Upper lobe of left lung (tissue), 6 donors: ENCODE results near the gene ZNF697. TPM values are rescaled to one million over a fixed set of nuclear protein-coding genes. Genes with fewer than 3 reads are reported as not detected.

Source experiments
- ATAC-seq, 2 donors: fragments of 200-7000 bp; cut with Tn5 transposase; one replicate each; pipeline ENCODE4 v1.9.1; 2022; ENCODE audit warnings: mild to moderate bottlenecking in 2 of 2, moderate library complexity in 2 of 2; ENCODE audit not compliant: low FRiP score in 2 of 2
- DNase-seq, 2 donors: peaks; one replicate each; pipeline ENCODE4 v3.0.0-alpha.2; 2019 to 2020
- H3K27ac ChIP-seq, 4 donors: fragments of 200-600 bp; sonication (generic); one replicate each; pipeline ENCODE4 v1.5.1; 2016 to 2019
- H3K27me3 ChIP-seq, 4 donors: fragments of 200-600 bp; sonication (generic); one replicate each; pipeline ENCODE4 v1.5.1; 2017 to 2019
- H3K36me3 ChIP-seq, 4 donors: fragments of 200-600 bp; sonication (generic); one replicate each; pipeline ENCODE4 v1.5.1; 2016 to 2019
- H3K4me1 ChIP-seq, 4 donors: fragments of 200-600 bp; sonication (generic); one replicate each; pipeline ENCODE4 v1.5.1; 2018 to 2019
- H3K4me3 ChIP-seq, 4 donors: fragments of 200-600 bp; sonication (generic); one replicate each; pipeline ENCODE4 v1.5.1; 2017 to 2019; ENCODE audit warnings: mild to moderate bottlenecking in 2 of 4, moderate library complexity in 1 of 4
- H3K9me3 ChIP-seq, 4 donors: fragments of 200-600 bp; sonication (generic); one replicate each; pipeline ENCODE4 v1.5.1; 2018 to 2019
- CTCF ChIP-seq, 6 experiments: fragments of 450-650 bp in 4 of 6; fragments of 200-600 bp in 2 of 6; sonication (generic) in 2 of 6; IDR thresholded peaks; one replicate each; pipeline ENCODE4 v1.5.1; 2016 to 2019; ENCODE audit warnings: antibody characterized with exemption in 6 of 6
- EP300 ChIP-seq, 4 donors: sonication (generic); formaldehyde crosslinking; IDR thresholded peaks; one replicate each; pipeline ENCODE4 v1.5.1; 2017; ENCODE audit warnings: antibody characterized with exemption in 4 of 4, control low read depth in 2 of 4
- POLR2A ChIP-seq, 4 donors: fragments of 450-650 bp; IDR thresholded peaks; one replicate each; pipeline ENCODE4 v1.5.1; 2016 to 2017; ENCODE audit warnings: antibody characterized with exemption in 4 of 4, mild to moderate bottlenecking in 2 of 4
- POLR2AphosphoS5 ChIP-seq, 2 donors: sonication (generic); formaldehyde crosslinking; IDR thresholded peaks; one replicate each; pipeline ENCODE4 v1.5.1; 2017; ENCODE audit warnings: antibody characterized with exemption in 2 of 2
- WGBS, 2 donors: methylation state at CpG; one replicate each; pipeline ENCODE4 v1.1.5; 2017 to 2018; 5-methylcytosine and 5-hydroxymethylcytosine counted together
- total RNA-seq, 6 donors: library from RNA; depleted of rRNA in 4 of 6; stranded (reverse); fragments of >200 nt in 4 of 6; gene quantifications; one replicate each; pipeline versions ENCODE4 v1.1.0 to v1.2.1, GENCODE V29; 2016 to 2021
- donor health status: DM: no; HTN: no; CAD: no; lungs with moderate emphysema.
- donor health status: DM: no; HTN: yes; CAD: no; lungs with severe emphysema.

The ZNF697 gene
- total RNA-seq, 6 donors from 2014 or later = 4.4 to 10.3 (median 8.0) TPM

DNA sequence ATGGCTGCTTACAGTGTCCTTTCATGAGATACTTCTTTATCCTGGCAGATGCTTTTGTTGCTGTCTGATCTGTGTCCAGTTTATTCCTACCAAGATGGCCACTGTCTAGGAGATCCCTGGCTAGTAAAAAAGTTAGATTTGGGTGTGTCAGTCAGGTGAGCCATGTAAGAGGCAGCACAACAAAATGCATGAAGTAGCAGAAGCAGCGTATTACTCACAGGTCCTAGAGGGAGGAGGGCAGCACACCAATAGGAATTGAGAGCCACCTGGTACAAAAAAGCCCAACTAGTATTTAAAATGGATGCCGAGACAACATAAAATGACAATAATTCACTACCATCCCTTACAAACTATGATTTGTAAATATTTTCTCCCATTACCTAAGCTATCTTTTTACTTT is 22.8 kb upstream of the ZNF697 start:
- DNase-seq (no peak), ATAC-seq (no peak)
- no peak overlapping the region for H3K4me3 ChIP-seq
- TF ChIP-seq EP300 (IDR thresholded peaks at IDR 0.05) (no peak), POLR2AphosphoS5 (IDR thresholded peaks at IDR 0.05) (no peak), CTCF (IDR thresholded peaks at IDR 0.05) (no peak), POLR2A (IDR thresholded peaks at IDR 0.05) (no peak)
- 92 to 100% methylated on average over 2 of the region's 2 CpGs for WGBS, 2 donors
- H3K27me3 ChIP-seq = no peaks in the 10 kb centered on the region
- no peaks in the 10 kb centered on the region for H3K9me3 ChIP-seq
- peaks cover 4 to 10% (median 8%) of the 10 kb centered on the region in 4 donors for H3K4me1 ChIP-seq
- no peak overlapping the region for H3K27ac ChIP-seq
- no peaks in the 10 kb centered on the region for H3K36me3 ChIP-seq

GRCh38 chr1:119667173-119667572 is 19.1 kb upstream of the ZNF697 start:
- DNase-seq (no peak), ATAC-seq (no peak)
- no peak for TF ChIP-seq POLR2A (IDR thresholded peaks at IDR 0.05)
- TF ChIP-seq POLR2AphosphoS5 (IDR thresholded peaks at IDR 0.05) = no peak
- TF ChIP-seq CTCF (IDR thresholded peaks at IDR 0.05) = no peak
- no peak for TF ChIP-seq EP300 (IDR thresholded peaks at IDR 0.05)
- H3K9me3 ChIP-seq = no peaks in the 10 kb centered on the region
- H3K36me3 ChIP-seq = no peaks in the 10 kb centered on the region
- H3K4me1 ChIP-seq = peaks cover 0 to 4% (median 0%) of the 10 kb centered on the region in 4 donors
- 96 to 97% methylated on average over 6 of the region's 6 CpGs for WGBS, 2 donors
- no peaks in the 10 kb centered on the region for H3K27me3 ChIP-seq
- no peak overlapping the region for H3K27ac ChIP-seq
- H3K4me3 ChIP-seq = no peak overlapping the region

DNA sequence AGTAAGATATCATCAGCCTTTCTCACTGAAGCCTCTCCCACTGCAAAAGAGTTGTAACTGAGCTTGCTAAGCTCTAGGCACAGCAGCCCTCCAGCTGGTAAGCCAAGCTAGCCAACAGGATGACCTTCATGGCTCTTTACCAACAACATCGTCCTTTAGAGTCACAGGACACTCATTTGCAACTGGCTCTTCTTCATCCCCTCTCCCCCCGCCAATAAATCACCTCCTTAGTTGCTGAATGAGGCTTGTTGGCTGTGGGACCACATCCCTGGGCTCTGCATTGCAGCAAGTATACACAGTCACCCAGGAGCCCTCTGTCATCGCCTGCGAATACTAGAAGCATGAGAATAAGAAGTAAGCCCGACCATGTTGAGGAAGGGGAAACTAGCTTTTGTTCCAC is 16.0 kb upstream of the ZNF697 start:
- H3K27ac ChIP-seq = no peak overlapping the region
- TF ChIP-seq EP300 (IDR thresholded peaks at IDR 0.05) (no peak), CTCF (IDR thresholded peaks at IDR 0.05) (no peak), POLR2AphosphoS5 (IDR thresholded peaks at IDR 0.05) (no peak)
- no peaks in the 10 kb centered on the region for H3K9me3 ChIP-seq
- WGBS, 2 donors = 79 to 82% methylated on average over 5 of the region's 5 CpGs
- no peak for ATAC-seq
- DNase-seq = no peak
- H3K4me3 ChIP-seq = no peak overlapping the region
- no peaks in the 10 kb centered on the region for H3K36me3 ChIP-seq
- H3K4me1 ChIP-seq = peaks cover 0 to 12% (median 6%) of the 10 kb centered on the region in 4 donors
- H3K27me3 ChIP-seq = no peaks in the 10 kb centered on the region

DNA sequence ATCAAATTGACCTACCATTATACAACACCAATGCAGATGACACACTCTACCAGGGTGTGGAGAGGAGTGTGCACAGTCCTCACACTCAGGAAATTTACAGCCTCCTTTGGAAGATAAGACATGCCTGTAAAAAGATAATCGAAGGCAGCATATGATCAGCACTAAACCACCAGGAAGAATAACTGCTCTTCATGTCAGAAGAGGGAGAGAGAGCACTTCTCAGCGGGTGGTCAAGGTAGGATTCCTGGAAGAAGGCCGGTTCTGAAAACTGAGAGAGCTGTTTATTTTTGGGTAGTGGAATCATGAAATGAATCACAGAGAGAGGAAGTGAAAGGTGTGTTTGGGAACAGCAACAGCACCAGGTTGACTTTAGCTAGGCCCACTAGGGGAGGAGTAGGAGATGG is 14.0 kb upstream of the ZNF697 start:
- DNase-seq (no peak), ATAC-seq (no peak)
- no peaks in the 10 kb centered on the region for H3K27me3 ChIP-seq
- H3K4me1 ChIP-seq = peaks cover 0 to 12% (median 6%) of the 10 kb centered on the region in 4 donors
- no peak overlapping the region for H3K27ac ChIP-seq
- TF ChIP-seq EP300 (IDR thresholded peaks at IDR 0.05) (no peak), CTCF (IDR thresholded peaks at IDR 0.05) (no peak), POLR2A (IDR thresholded peaks at IDR 0.05) (no peak), POLR2AphosphoS5 (IDR thresholded peaks at IDR 0.05) (no peak)
- no peaks in the 10 kb centered on the region for H3K36me3 ChIP-seq
- H3K9me3 ChIP-seq = no peaks in the 10 kb centered on the region
- WGBS, 2 donors = 46 to 64% methylated on average over 3 of the region's 3 CpGs
- H3K4me3 ChIP-seq = no peak overlapping the region

DNA sequence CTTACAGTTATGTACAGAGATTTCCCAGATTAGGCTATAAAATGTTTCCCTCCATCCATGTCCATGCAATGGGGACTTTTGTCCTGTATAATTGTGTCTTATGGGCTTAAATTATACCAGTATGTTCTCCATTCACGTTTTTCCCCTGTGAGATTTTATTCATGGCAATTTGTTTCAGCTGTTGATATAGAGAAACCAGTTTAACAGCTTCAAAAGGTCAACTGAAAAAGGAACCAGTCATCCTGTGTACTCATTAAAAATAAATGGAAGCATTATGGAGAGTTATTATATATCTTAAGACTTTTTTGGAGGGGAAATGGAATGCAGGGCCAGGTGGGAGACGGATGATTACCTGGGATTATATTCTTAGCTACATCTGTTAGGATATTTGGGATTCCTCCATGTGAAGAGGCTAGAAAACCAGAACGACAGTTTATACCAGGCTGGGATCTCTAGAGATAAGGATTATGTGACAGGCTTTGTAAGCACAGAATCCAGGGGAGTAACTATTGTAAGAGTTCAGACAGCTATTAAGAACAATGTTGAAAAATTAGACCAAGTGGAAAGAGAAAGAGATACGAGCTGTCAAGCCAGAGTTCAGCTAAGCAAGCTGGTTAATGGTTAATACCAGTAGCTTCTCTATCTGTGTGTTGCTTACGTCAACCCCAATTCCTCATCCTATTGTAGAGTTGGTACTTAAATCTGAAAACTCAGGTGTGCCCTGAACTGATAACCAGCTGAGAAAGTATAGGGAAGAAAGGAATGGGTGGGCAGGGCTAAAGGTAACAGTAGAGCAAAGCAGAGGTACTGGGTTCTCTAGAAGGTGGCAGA is 12.4 kb upstream of the ZNF697 start:
- Histone ChIP-seq H3K4me3 (no peak overlapping the region), H3K4me1 (peaks cover 0 to 12% (median 6%) of the 10 kb centered on the region in 4 donors), H3K9me3 (no peaks in the 10 kb centered on the region), H3K36me3 (no peaks in the 10 kb centered on the region), H3K27me3 (no peaks in the 10 kb centered on the region), H3K27ac (no peak overlapping the region)
- 65 to 67% methylated on average over 5 of the region's 5 CpGs for WGBS, 2 donors
- ATAC-seq = no peak
- TF ChIP-seq POLR2A (IDR thresholded peaks at IDR 0.05) (no peak), POLR2AphosphoS5 (IDR thresholded peaks at IDR 0.05) (no peak), EP300 (IDR thresholded peaks at IDR 0.05) (no peak), CTCF (IDR thresholded peaks at IDR 0.05) (no peak)
- no peak for DNase-seq
